ENCODE results near the gene SHC2.

The SHC2 gene

DNA sequence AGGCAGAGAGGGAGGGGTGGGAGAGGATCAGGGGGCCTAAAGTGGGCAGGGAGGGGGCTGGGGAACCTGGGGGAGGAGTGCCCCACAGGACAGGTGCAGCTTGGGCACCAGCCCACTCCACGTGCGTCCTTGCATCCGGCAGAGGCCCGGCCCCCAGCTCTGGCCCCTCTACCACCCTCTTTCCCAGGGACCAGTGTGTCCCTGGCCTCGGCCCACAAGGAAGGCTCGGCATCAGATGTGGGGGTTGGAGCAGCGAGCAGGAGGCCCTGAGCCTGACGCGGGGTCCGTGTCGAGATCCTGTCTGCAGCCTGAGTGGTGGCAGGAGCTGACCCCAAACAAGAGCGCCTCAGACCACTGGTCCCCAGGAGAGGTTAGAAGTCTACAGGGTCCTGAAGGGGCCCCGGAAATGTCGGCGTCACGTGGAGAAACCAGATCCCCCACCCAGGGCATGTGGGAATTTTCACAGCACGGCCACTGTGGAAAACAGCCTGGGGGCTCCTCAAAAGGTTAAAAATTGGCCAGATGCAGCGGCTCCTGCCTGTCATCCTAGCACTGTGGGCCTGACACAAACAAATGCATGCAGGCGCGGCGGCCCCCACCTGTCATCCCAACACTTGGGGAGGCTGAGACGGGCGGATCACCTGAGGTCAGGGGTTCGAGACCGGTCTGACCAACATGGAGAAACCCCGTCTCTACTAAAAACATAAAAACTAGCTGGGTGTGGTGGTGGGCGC is 21.5 kb downstream of the SHC2 start (continued):
- TF ChIP-seq ZNF112 (tag by site-specific recombination; IDR thresholded peaks at IDR 0.05) (no peak), ZNF610 (tag by site-specific recombination; IDR thresholded peaks at IDR 0.05; ENCODE audit: borderline replicate concordance) (no peak)
- TF ChIP-seq, protein P1, sequence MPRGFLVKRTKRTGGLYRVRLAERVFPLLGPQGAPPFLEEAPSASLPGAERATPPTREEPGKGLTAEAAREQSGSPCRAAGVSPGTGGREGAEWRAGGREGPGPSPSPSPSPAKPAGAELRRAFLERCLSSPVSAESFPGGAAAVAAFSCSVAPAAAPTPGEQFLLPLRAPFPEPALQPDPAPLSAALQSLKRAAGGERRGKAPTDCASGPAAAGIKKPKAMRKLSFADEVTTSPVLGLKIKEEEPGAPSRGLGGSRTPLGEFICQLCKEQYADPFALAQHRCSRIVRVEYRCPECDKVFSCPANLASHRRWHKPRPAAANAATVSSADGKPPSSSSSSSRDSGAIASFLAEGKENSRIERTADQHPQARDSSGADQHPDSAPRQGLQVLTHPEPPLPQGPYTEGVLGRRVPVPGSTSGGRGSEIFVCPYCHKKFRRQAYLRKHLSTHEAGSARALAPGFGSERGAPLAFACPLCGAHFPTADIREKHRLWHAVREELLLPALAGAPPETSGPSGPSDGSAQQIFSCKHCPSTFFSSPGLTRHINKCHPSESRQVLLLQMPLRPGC (tag by site-specific recombination; IDR thresholded peaks at IDR 0.05) = no peak

DNA sequence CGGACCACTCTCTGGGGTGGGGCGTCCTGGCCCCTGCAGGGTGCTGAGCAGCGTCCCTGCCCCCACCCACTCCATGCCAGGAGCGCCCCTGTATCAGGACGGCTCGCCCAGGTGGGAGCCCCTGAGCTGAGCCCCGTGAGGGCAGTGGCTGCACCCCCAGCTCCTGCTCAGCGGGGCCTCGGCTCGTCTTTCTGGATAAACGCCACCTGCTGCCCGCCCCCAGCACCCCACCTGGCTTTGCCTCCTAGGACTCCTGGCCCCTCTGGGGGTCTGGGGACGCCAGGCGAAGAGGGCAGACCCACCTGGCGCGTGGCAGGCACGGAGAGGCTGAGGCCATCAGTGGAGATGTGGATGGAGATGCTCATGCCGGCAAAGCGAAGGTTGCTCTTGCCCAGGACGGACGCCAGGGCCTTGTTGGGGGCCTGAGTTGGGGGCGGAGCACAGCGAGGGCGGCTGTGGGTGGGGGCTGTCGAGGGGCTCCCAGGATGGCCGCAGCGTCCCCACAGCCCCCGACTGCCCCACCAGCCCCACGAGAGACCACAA is 22.3 kb downstream of the SHC2 start:
- Histone ChIP-seq H3K36me3 (ENCODE audit: control insufficient read depth in 2 of 2, insufficient read depth in 1 of 2, low read length in 2 of 2) (peaks cover 3 to 24% of the 10 kb centered on the region in 2 experiments; a peak in 2 of 3 replicates), H3K27ac (ENCODE audit: extremely low read depth, low read depth, low read length) (no peak overlapping the region), H3K4me1 (ENCODE audit: control insufficient read depth, insufficient read depth, low read length) (no peaks in the 10 kb centered on the region), H3K9me3 (ENCODE audit: control insufficient read depth, insufficient read depth, low read depth, low read length) (no peaks in the 10 kb centered on the region), H3K4me3 (ENCODE audit: low read depth, low read length) (no peak overlapping the region)
- TF ChIP-seq ZNF274 (IDR thresholded peaks at IDR 0.05; ENCODE audit: low read length) = no peak
- no peak for TF ChIP-seq ZNF274 (tag by site-specific recombination; IDR thresholded peaks at IDR 0.05; ENCODE audit: borderline replicate concordance)
- no peak for TF ChIP-seq ZNF548 (tag by site-specific recombination; IDR thresholded peaks at IDR 0.05)
- ChIA-PET POLR2A (interaction anchor here (1.4 kb wide), 1 partner anchor 23 kb away, joined by 3 read pairs; no protein-coding TSS in a partner anchor), CTCF (interaction anchor here (0.6 kb wide), 1 partner anchor 33 kb away, joined by 4 read pairs; no protein-coding TSS in a partner anchor)

DNA sequence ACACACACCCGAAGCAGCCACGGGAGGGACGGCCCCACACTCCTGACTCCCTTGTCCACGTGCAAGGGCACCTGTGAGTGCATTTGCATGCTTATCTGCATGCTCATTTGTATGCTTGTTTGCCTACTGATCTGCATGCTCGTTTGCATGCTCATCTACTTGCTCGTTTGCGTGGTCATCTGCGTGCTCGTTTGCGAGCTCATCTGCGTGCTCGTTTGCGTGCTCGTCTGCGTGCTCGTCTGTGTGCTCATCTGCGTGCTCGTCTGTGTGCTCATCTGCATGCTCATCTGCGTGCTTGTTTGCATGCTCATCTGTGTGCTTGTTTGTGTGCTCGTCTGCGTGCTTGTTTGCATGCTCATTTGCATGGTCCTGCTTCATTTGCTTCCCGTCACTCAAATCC is 23.8 kb downstream of the SHC2 start:
- Histone ChIP-seq H3K36me3 (ENCODE audit: control insufficient read depth in 2 of 2, insufficient read depth in 1 of 2, low read length in 2 of 2) (peaks cover 3 to 24% of the 10 kb centered on the region in 2 experiments; a peak in 1 of 3 replicates), H3K27ac (ENCODE audit: extremely low read depth, low read depth, low read length) (no peak overlapping the region), H3K4me3 (ENCODE audit: low read depth, low read length) (no peak overlapping the region), H3K9me3 (ENCODE audit: control insufficient read depth, insufficient read depth, low read depth, low read length) (no peaks in the 10 kb centered on the region), H3K4me1 (ENCODE audit: control insufficient read depth, insufficient read depth, low read length) (no peaks in the 10 kb centered on the region)
- ChIA-PET POLR2A (no interaction called here), CTCF (no interaction called here)
- 0 out of 2 replicates have a peak, but pooled peaks have one; percentile 21 for TF ChIP-seq FEZF1 (tag by site-specific recombination; IDR thresholded peaks at IDR 0.05)
- TF ChIP-seq SALL2 (tag by site-specific recombination; IDR thresholded peaks at IDR 0.05; ENCODE audit: borderline replicate concordance) = no peak

DNA sequence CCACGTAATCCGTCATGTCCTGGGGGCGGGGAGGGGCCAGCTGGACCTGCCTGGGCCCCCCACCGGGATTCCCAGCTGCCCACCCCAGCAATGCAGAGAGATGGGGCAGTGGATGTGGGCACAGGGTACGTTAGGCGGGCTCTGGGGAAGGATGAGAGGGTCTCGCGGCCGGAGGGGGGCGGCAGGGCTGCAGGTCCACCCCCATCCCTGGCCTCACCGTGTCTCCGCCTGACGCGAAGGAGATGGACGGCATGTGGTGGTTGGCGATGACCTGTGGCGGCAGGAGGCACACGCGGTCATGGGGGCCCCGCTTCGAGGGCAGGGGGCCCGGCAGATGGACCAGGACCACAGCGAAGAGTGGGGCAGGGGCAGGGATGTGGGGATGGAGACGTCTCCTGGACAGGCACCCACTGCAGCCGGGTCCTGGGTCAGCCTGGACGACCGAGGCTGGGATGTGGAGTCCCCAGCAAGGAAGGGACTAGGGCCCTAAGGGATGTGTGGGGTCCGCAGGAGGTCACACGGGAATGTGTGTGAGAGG is 24.4 kb downstream of the SHC2 start:
- Histone ChIP-seq H3K4me3 (ENCODE audit: low read depth, low read length) (no peak overlapping the region), H3K4me1 (ENCODE audit: control insufficient read depth, insufficient read depth, low read length) (no peaks in the 10 kb centered on the region), H3K9me3 (ENCODE audit: control insufficient read depth, insufficient read depth, low read depth, low read length) (no peaks in the 10 kb centered on the region), H3K27ac (ENCODE audit: extremely low read depth, low read depth, low read length) (no peak overlapping the region), H3K36me3 (ENCODE audit: control insufficient read depth in 2 of 2, insufficient read depth in 1 of 2, low read length in 2 of 2) (peaks cover 3 to 24% of the 10 kb centered on the region in 2 experiments; a peak in 1 of 3 replicates)
- ChIA-PET CTCF (no interaction called here), POLR2A (no interaction called here)
- TF ChIP-seq, protein P2, sequence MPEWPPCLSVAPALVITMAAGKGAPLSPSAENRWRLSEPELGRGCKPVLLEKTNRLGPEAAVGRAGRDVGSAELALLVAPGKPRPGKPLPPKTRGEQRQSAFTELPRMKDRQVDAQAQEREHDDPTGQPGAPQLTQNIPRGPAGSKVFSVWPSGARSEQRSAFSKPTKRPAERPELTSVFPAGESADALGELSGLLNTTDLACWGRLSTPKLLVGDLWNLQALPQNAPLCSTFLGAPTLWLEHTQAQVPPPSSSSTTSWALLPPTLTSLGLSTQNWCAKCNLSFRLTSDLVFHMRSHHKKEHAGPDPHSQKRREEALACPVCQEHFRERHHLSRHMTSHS (tag by site-specific recombination; IDR thresholded peaks at IDR 0.05) = no peak
- TF ChIP-seq, protein P3, sequence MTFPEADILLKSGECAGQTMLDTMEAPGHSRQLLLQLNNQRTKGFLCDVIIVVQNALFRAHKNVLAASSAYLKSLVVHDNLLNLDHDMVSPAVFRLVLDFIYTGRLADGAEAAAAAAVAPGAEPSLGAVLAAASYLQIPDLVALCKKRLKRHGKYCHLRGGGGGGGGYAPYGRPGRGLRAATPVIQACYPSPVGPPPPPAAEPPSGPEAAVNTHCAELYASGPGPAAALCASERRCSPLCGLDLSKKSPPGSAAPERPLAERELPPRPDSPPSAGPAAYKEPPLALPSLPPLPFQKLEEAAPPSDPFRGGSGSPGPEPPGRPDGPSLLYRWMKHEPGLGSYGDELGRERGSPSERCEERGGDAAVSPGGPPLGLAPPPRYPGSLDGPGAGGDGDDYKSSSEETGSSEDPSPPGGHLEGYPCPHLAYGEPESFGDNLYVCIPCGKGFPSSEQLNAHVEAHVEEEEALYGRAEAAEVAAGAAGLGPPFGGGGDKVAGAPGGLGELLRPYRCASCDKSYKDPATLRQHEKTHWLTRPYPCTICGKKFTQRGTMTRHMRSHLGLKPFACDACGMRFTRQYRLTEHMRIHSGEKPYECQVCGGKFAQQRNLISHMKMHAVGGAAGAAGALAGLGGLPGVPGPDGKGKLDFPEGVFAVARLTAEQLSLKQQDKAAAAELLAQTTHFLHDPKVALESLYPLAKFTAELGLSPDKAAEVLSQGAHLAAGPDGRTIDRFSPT (tag by site-specific recombination; IDR thresholded peaks at IDR 0.05) = peak; percentile 6; the same call in 1 of the 2 replicates

Data from HEK293 (cell line).